HEK293 (cell line): ENCODE results near the gene USP6.
"Not testable (repeated sequence)": the region's sequence is repeated elsewhere in the genome, so short reads cannot be mapped to it uniquely, and the experiment has no call there.

Experiments
- CTCF ChIA-PET: fragments of 350-600 bp; formaldehyde crosslinking; extraction: SDS; loops from one replicate; lab custom pipeline; 2021; ENCODE audit warnings: antibody characterized with exemption; lab: Yijun Ruan, JAX
- POLR2A ChIA-PET: fragments of 300-600 bp; formaldehyde crosslinking; extraction: SDS; loops from one replicate; lab custom pipeline; 2020; ENCODE audit warnings: antibody characterized with exemption, inconsistent platforms; lab: Yijun Ruan, JAX
- H3K27ac ChIP-seq: fragments of 200-500 bp; sonication (Bioruptor generic); 2 replicates; pipeline ENCODE4 v1.5.1; 2014; ENCODE audit warnings: low read depth, low read length, control low read depth, inconsistent platforms; ENCODE audit errors: extremely low read depth
- H3K36me3 ChIP-seq, 2 experiments: fragments of 200-500 bp in 1 of 2; sonication (Bioruptor generic) in 1 of 2; 1 replicate in 1 of 2; 2 replicates in 1 of 2; pipeline ENCODE4 v1.5.1; 2014 to 2017; ENCODE audit warnings: inconsistent platforms in 2 of 2, low read length in 2 of 2; ENCODE audit not compliant: control insufficient read depth in 2 of 2, insufficient read depth in 1 of 2
- H3K4me1 ChIP-seq: fragments of 200-500 bp; sonication (Bioruptor generic); 2 replicates; pipeline ENCODE4 v1.5.1; 2014; ENCODE audit warnings: mild to moderate bottlenecking, low read length, inconsistent platforms; ENCODE audit not compliant: control insufficient read depth, insufficient read depth
- H3K4me3 ChIP-seq: 2 replicates; pipeline ENCODE4 v1.5.1; 2011; ENCODE audit warnings: low read depth, mild to moderate bottlenecking, control low read depth, low read length, moderate library complexity
- H3K9me3 ChIP-seq: fragments of 200-500 bp; sonication (Bioruptor generic); 2 replicates; pipeline ENCODE4 v1.5.1; 2014; ENCODE audit warnings: low read depth, low read length, inconsistent platforms; ENCODE audit not compliant: control insufficient read depth, insufficient read depth
- KLF9 ChIP-seq: fragments of 450-650 bp; formaldehyde crosslinking; IDR thresholded peaks from 2 replicates; pipeline ENCODE4 v1.5.1; 2016; ENCODE audit warnings: missing biosample characterization, missing genetic modification characterization, low read depth
- SCRT2 ChIP-seq: fragments of 450-650 bp; formaldehyde crosslinking; IDR thresholded peaks from 2 replicates; pipeline ENCODE4 v1.5.1; 2016; ENCODE audit warnings: missing biosample characterization, missing genetic modification characterization
- SETDB1 ChIP-seq: IDR thresholded peaks from one replicate; pipeline ENCODE4 v1.6.1; 2017; ENCODE audit warnings: mild to moderate bottlenecking, low read length, moderate library complexity, mixed read lengths; ENCODE audit not compliant: insufficient read length
- ZBTB17 ChIP-seq: fragments of 450-650 bp; formaldehyde crosslinking; IDR thresholded peaks from 2 replicates; pipeline ENCODE4 v1.5.1; 2016; ENCODE audit warnings: missing biosample characterization, missing genetic modification characterization
- ZNF138 ChIP-seq: fragments of 450-650 bp; formaldehyde crosslinking; IDR thresholded peaks from 2 replicates; pipeline ENCODE4 v1.5.1; 2016; ENCODE audit warnings: missing biosample characterization, missing genetic modification characterization, borderline replicate concordance
- ZNF202 ChIP-seq: fragments of 450-650 bp; formaldehyde crosslinking; IDR thresholded peaks from 2 replicates; pipeline ENCODE4 v1.5.1; 2016; ENCODE audit warnings: missing biosample characterization, missing genetic modification characterization, borderline replicate concordance
- ZNF211 ChIP-seq: fragments of 450-650 bp; formaldehyde crosslinking; IDR thresholded peaks from 2 replicates; pipeline ENCODE4 v1.5.1; 2016; ENCODE audit warnings: low read depth, missing biosample characterization, missing genetic modification characterization
- ZNF391 ChIP-seq: fragments of 450-650 bp; formaldehyde crosslinking; IDR thresholded peaks from 2 replicates; pipeline ENCODE4 v1.5.1; 2016; ENCODE audit warnings: low read depth, missing biosample characterization, missing genetic modification characterization, borderline replicate concordance
- ZNF394 ChIP-seq: fragments of 450-650 bp; formaldehyde crosslinking; IDR thresholded peaks from 2 replicates; pipeline ENCODE4 v1.5.1; 2016; ENCODE audit warnings: missing biosample characterization, missing genetic modification characterization, mild to moderate bottlenecking, moderate library complexity, borderline replicate concordance
- ZNF518A ChIP-seq: fragments of 450-650 bp; formaldehyde crosslinking; conservative IDR thresholded peaks from 2 replicates; pipeline ENCODE4 v1.5.1; 2016; ENCODE audit warnings: low read depth, missing biosample characterization, missing genetic modification characterization
- ZNF555 ChIP-seq: fragments of 450-650 bp; formaldehyde crosslinking; conservative IDR thresholded peaks from 2 replicates; pipeline ENCODE4 v1.5.1; 2017; ENCODE audit warnings: missing biosample characterization, mild to moderate bottlenecking, missing genetic modification characterization, inconsistent platforms
- ZNF610 ChIP-seq: fragments of 450-650 bp; formaldehyde crosslinking; IDR thresholded peaks from 2 replicates; pipeline ENCODE4 v1.5.1; 2016; ENCODE audit warnings: missing biosample characterization, missing genetic modification characterization, borderline replicate concordance
- ZNF707 ChIP-seq: fragments of 450-650 bp; formaldehyde crosslinking; IDR thresholded peaks from 2 replicates; pipeline ENCODE4 v1.5.1; 2016; ENCODE audit warnings: missing biosample characterization, missing genetic modification characterization
- TF ChIP-seq, protein P1 (sequence below): fragments of 450-650 bp; formaldehyde crosslinking; IDR thresholded peaks from 2 replicates; pipeline ENCODE4 v1.5.1; 2016; ENCODE audit warnings: missing biosample characterization, missing genetic modification characterization, borderline replicate concordance
- TF ChIP-seq, protein P2 (sequence below): fragments of 450-650 bp; formaldehyde crosslinking; IDR thresholded peaks from 2 replicates; pipeline ENCODE4 v1.5.1; 2016; ENCODE audit warnings: missing biosample characterization, missing genetic modification characterization

USP6 gene

DNA sequence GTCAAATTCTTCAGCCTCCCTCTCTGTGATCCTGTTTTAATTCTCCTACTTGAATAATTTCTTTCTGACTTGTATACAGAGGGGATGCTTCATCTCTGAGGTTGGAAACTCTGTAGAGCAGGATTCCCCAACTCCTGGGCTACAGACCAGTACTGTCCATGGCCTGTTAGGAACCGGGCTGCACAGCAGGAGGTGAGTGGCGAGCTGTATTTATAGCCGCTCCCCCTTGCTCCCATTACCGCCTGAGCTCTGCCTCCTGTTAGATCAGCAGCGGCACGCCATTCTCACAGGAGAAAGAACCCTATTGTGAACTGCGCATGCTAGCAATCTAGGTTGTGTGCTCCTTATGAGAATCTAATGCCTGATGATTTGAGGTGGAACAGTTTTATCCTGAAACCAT is 59.2 kb downstream of the USP6 start:
- H3K4me3 ChIP-seq, H3K27ac ChIP-seq, H3K4me1 ChIP-seq, POLR2A ChIA-PET, CTCF ChIA-PET: not testable (repeated sequence)
- H3K36me3 ChIP-seq: peaks cover 11 to 13% of the 10 kb centered on the region in 2 experiments; a peak in 2 of 3 replicates
- TF ChIP-seq ZNF610 (tag by site-specific recombination): peak; percentile 96
- TF ChIP-seq, all 188 proteins: peak for 1; not testable (repeated sequence) for 187
- not testable (repeated sequence) for H3K9me3 ChIP-seq

GRCh38 chr17:5179003-5179402 is 63.2 kb downstream of the USP6 start:
- H3K36me3 ChIP-seq: peaks cover 13% of the 10 kb centered on the region in 2 experiments; a peak in 2 of 3 replicates
- no peak overlapping the region for H3K4me3 ChIP-seq
- peaks cover 9% of the 10 kb centered on the region for H3K9me3 ChIP-seq
- no peak overlapping the region for H3K27ac ChIP-seq
- no peaks in the 10 kb centered on the region for H3K4me1 ChIP-seq
- ChIA-PET POLR2A (no interaction called here), CTCF (no interaction called here)
- TF ChIP-seq, protein P1, sequence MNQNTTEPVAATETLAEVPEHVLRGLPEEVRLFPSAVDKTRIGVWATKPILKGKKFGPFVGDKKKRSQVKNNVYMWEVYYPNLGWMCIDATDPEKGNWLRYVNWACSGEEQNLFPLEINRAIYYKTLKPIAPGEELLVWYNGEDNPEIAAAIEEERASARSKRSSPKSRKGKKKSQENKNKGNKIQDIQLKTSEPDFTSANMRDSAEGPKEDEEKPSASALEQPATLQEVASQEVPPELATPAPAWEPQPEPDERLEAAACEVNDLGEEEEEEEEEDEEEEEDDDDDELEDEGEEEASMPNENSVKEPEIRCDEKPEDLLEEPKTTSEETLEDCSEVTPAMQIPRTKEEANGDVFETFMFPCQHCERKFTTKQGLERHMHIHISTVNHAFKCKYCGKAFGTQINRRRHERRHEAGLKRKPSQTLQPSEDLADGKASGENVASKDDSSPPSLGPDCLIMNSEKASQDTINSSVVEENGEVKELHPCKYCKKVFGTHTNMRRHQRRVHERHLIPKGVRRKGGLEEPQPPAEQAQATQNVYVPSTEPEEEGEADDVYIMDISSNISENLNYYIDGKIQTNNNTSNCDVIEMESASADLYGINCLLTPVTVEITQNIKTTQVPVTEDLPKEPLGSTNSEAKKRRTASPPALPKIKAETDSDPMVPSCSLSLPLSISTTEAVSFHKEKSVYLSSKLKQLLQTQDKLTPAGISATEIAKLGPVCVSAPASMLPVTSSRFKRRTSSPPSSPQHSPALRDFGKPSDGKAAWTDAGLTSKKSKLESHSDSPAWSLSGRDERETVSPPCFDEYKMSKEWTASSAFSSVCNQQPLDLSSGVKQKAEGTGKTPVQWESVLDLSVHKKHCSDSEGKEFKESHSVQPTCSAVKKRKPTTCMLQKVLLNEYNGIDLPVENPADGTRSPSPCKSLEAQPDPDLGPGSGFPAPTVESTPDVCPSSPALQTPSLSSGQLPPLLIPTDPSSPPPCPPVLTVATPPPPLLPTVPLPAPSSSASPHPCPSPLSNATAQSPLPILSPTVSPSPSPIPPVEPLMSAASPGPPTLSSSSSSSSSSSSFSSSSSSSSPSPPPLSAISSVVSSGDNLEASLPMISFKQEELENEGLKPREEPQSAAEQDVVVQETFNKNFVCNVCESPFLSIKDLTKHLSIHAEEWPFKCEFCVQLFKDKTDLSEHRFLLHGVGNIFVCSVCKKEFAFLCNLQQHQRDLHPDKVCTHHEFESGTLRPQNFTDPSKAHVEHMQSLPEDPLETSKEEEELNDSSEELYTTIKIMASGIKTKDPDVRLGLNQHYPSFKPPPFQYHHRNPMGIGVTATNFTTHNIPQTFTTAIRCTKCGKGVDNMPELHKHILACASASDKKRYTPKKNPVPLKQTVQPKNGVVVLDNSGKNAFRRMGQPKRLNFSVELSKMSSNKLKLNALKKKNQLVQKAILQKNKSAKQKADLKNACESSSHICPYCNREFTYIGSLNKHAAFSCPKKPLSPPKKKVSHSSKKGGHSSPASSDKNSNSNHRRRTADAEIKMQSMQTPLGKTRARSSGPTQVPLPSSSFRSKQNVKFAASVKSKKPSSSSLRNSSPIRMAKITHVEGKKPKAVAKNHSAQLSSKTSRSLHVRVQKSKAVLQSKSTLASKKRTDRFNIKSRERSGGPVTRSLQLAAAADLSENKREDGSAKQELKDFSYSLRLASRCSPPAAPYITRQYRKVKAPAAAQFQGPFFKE (tag by site-specific recombination): no peak
- TF ChIP-seq KLF9 (tag by site-specific recombination) (no peak), ZNF202 (peak; percentile 66; the same call in 1 of the 2 replicates), ZNF394 (tag by site-specific recombination) (no peak), ZNF707 (no peak)

GRCh38 chr17:5181509-5182305 is 65.9 kb downstream of the USP6 start:
- POLR2A ChIA-PET: interaction anchor here (2.5 kb wide), 1 partner anchor 10 kb away, joined by 13 read pairs; the partner anchor contains the start of gene ZNF594
- H3K36me3 ChIP-seq: peaks cover 8 to 11% of the 10 kb centered on the region in 2 experiments
- CTCF ChIA-PET: interaction anchor here (1.3 kb wide), 1 partner anchor 10 kb away, joined by 3 read pairs; no protein-coding TSS in a partner anchor
- H3K4me3 ChIP-seq: no peak overlapping the region
- H3K4me1 ChIP-seq: no peaks in the 10 kb centered on the region
- H3K27ac ChIP-seq: no peak overlapping the region
- peaks cover 15% of the 10 kb centered on the region for H3K9me3 ChIP-seq
- TF ChIP-seq, protein P2, sequence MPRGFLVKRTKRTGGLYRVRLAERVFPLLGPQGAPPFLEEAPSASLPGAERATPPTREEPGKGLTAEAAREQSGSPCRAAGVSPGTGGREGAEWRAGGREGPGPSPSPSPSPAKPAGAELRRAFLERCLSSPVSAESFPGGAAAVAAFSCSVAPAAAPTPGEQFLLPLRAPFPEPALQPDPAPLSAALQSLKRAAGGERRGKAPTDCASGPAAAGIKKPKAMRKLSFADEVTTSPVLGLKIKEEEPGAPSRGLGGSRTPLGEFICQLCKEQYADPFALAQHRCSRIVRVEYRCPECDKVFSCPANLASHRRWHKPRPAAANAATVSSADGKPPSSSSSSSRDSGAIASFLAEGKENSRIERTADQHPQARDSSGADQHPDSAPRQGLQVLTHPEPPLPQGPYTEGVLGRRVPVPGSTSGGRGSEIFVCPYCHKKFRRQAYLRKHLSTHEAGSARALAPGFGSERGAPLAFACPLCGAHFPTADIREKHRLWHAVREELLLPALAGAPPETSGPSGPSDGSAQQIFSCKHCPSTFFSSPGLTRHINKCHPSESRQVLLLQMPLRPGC (tag by site-specific recombination): no peak
- TF ChIP-seq ZNF555 (tag by site-specific recombination) (no peak), ZNF391 (tag by site-specific recombination) (no peak), ZNF518A (tag by site-specific recombination) (peak; percentile 18; the same call in 1 of the 2 replicates), ZNF211 (tag by site-specific recombination) (no peak), ZNF138 (tag by site-specific recombination) (no peak), ZBTB17 (no peak), SETDB1 (peak; percentile 94), SCRT2 (tag by site-specific recombination) (no peak)
